IMR-90 (cell line): ENCODE results near the gene CEP72.

ENCODE experiments used
- CHD1 ChIP-seq: IDR thresholded peaks from 2 replicates; pipeline ENCODE4 v1.6.1; 2012; ENCODE audit warnings: low read depth, low read length, improper control_type of control experiment
- FOS ChIP-seq: fragments of 150-350 bp; IDR thresholded peaks from 2 replicates; pipeline ENCODE4 v1.6.1; 2016; ENCODE audit warnings: low read depth, low read length
- MAFK ChIP-seq: IDR thresholded peaks from 2 replicates; pipeline ENCODE4 v1.6.1; 2012; ENCODE audit warnings: low read depth, low read length, improper control_type of control experiment
- MXI1 ChIP-seq: IDR thresholded peaks from 2 replicates; pipeline ENCODE4 v1.6.1; 2012; ENCODE audit warnings: low read depth, mild to moderate bottlenecking, low read length, moderate library complexity, borderline replicate concordance
- POLR2A ChIP-seq: IDR thresholded peaks from 2 replicates; pipeline ENCODE4 v1.6.1; 2012; ENCODE audit warnings: mild to moderate bottlenecking, low read depth, low read length
- SMC3 ChIP-seq: fragments of 150-350 bp; IDR thresholded peaks from 2 replicates; pipeline ENCODE4 v1.6.1; 2016; ENCODE audit warnings: low read depth, mild to moderate bottlenecking, antibody characterized with exemption, low read length, moderate library complexity
- TF ChIP-seq, protein P1 (sequence below): conservative IDR thresholded peaks from 2 replicates; pipeline ENCODE4 v1.5.1; 2012; ENCODE audit warnings: mild to moderate bottlenecking, low read depth, low read length, improper control_type of control experiment

- TF ChIP-seq, protein P1, sequence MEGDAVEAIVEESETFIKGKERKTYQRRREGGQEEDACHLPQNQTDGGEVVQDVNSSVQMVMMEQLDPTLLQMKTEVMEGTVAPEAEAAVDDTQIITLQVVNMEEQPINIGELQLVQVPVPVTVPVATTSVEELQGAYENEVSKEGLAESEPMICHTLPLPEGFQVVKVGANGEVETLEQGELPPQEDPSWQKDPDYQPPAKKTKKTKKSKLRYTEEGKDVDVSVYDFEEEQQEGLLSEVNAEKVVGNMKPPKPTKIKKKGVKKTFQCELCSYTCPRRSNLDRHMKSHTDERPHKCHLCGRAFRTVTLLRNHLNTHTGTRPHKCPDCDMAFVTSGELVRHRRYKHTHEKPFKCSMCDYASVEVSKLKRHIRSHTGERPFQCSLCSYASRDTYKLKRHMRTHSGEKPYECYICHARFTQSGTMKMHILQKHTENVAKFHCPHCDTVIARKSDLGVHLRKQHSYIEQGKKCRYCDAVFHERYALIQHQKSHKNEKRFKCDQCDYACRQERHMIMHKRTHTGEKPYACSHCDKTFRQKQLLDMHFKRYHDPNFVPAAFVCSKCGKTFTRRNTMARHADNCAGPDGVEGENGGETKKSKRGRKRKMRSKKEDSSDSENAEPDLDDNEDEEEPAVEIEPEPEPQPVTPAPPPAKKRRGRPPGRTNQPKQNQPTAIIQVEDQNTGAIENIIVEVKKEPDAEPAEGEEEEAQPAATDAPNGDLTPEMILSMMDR, result no peak
- no peak for TF ChIP-seq MXI1
- TF ChIP-seq CHD1, result no peak
- no peak for TF ChIP-seq MAFK
- TF ChIP-seq FOS, result no peak
- TF ChIP-seq POLR2A, result no peak
- TF ChIP-seq SMC3, result no peak
These were observed 36.5 kb upstream of the CEP72 start for GRCh38 chr5:575636-576035.
